HG02588 (cell line): Measurements from ENCODE around the gene NPEPPS.
"Not testable (repeated sequence)": the region's sequence is repeated elsewhere in the genome, so short reads cannot be mapped to it uniquely, and the experiment has no call there.

ENCODE experiments used
- ATAC-seq: cut with Tn5 transposase; IDR thresholded peaks from one replicate; pipeline ENCODE4 v1.9.1; 2021; ENCODE audit warnings: mild to moderate bottlenecking, moderate library complexity; ENCODE audit not compliant: unreplicated experiment

Gene NPEPPS, protein sequence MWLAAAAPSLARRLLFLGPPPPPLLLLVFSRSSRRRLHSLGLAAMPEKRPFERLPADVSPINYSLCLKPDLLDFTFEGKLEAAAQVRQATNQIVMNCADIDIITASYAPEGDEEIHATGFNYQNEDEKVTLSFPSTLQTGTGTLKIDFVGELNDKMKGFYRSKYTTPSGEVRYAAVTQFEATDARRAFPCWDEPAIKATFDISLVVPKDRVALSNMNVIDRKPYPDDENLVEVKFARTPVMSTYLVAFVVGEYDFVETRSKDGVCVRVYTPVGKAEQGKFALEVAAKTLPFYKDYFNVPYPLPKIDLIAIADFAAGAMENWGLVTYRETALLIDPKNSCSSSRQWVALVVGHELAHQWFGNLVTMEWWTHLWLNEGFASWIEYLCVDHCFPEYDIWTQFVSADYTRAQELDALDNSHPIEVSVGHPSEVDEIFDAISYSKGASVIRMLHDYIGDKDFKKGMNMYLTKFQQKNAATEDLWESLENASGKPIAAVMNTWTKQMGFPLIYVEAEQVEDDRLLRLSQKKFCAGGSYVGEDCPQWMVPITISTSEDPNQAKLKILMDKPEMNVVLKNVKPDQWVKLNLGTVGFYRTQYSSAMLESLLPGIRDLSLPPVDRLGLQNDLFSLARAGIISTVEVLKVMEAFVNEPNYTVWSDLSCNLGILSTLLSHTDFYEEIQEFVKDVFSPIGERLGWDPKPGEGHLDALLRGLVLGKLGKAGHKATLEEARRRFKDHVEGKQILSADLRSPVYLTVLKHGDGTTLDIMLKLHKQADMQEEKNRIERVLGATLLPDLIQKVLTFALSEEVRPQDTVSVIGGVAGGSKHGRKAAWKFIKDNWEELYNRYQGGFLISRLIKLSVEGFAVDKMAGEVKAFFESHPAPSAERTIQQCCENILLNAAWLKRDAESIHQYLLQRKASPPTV

GRCh38 chr17:47530557-47531232 lies at the start of gene NPEPPS:
Gene NPEPPS, plus strand, starts transcription at chr17:47531108. Its CDS starts 193 bp downstream, at chr17:47531301.
- peak; percentile 75 for ATAC-seq

- ATAC-seq = not testable (repeated sequence)
These were observed 39.1 kb upstream of the NPEPPS start for GRCh38 chr17:47491841-47492212.

DNA sequence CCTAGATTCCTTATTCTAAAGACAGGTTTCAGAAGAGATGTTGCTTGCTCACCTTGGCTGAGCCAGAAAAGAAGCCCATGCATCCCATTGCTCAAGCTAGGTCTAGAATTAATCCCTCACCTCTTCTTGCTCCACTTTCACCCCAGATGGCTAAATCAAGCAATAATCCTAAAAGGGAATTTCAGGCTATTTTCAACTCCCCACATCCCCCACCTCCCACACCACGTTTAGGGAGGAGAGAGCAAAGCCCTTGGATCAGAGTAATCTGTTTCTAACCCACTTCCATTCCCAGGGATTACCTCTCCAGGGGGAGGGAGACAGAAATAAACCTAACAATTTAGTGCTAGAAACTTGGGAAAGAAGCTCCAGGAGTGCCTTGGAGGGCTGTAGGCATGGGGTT lies 31.8 kb upstream of the NPEPPS start:
- ATAC-seq = not testable (repeated sequence)

GRCh38 chr17:47499494-47499893 lies 31.4 kb upstream of the NPEPPS start:
- not testable (repeated sequence) for ATAC-seq

- not testable (repeated sequence) for ATAC-seq
These were observed 30.3 kb upstream of the NPEPPS start for GRCh38 chr17:47500620-47501019.

GRCh38 chr17:47502122-47502731 lies 28.7 kb upstream of the NPEPPS start:
- not testable (repeated sequence) for ATAC-seq

GRCh38 chr17:47502776-47503455 lies 28.0 kb upstream of the NPEPPS start:
- not testable (repeated sequence) for ATAC-seq

- not testable (repeated sequence) for ATAC-seq
These were observed 19.2 kb upstream of the NPEPPS start for GRCh38 chr17:47511701-47512146.

GRCh38 chr17:47513301-47513700 lies 17.6 kb upstream of the NPEPPS start:
- ATAC-seq = not testable (repeated sequence)

GRCh38 chr17:47518880-47519279 lies 12.0 kb upstream of the NPEPPS start:
- ATAC-seq = not testable (repeated sequence)

DNA sequence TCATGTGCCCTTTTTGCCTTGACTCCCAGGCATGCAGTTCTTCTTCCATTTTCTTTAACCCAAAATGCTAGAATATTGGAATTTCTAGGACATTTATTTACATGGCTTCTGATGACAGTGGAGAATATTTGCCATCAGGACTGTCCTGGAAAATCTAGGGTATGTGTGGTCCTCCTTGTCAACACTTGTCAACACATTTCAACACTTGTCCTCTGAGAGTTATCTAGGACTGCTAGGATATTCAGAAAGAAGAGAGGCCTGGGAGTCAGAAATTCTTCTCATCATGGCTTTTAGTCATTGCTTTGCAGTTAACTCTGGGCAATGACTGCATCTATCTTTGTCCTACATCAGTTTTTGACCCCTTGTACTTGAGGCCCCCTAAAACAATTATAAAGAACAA lies 11.5 kb upstream of the NPEPPS start:
- not testable (repeated sequence) for ATAC-seq

- not testable (repeated sequence) for ATAC-seq
These were observed 10.6 kb upstream of the NPEPPS start for GRCh38 chr17:47520279-47520678.

- ATAC-seq = not testable (repeated sequence)
These were observed 9.5 kb upstream of the NPEPPS start for GRCh38 chr17:47521434-47521833.

DNA sequence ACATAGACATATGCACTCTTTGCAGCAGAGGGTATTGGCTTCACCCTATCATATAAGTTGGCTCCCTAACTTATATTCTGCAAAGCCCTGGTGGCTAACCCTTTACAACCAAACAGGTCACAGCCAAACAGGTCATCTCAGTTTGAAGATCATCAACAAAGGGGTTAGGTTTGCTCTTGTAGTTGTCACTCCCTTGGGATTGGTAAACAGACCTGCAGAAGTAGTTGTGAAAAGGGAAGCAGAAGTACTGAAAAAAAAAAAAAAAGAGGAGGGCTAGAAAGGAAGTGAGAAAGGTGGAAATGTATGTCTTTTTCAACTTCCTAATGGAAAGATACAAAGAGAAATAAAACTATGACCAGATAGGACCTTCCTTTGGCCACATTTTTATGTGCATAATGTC lies 8.6 kb upstream of the NPEPPS start:
- ATAC-seq = not testable (repeated sequence)

GRCh38 chr17:47531233-47531820 lies 419 bp downstream of the NPEPPS start:
- ATAC-seq = peak; percentile 25

DNA sequence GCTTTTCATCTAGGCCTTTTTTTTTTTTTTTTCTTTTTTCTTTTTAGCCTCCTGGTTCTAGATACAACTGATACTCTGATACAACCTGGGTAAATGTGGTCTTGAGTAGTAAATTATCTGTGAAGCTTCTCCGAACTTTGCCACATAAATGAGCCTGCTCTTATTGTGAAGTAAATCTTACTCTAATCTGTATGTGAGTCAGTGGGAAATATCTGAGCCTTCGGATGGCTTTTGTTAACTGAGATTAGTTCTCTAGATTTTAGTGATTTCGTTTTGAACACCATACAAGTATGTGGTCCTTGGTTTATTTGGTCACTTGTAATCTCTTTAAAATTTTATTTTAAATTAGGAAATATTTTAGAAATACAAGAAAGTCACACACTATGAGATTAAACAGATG lies 8.2 kb downstream of the NPEPPS start:
- ATAC-seq = not testable (repeated sequence)

DNA sequence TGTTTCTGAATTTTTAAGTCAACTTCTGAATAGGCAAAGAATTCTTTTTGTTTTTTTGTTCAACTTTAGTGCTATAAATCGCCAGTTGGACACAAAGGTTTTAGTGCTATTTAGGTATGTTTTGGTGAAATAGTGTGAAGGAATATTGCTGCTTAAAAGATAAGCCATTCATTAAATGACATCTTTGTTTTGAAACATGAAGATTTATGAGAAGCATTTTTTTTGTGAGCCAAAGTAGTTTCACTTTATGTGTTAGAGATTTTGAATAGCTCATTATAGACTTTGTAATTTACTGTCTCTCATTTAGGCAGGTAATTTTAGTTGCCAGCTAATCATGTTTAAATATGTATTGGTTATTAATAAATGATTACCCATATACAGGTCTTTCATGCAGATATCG lies 10.8 kb downstream of the NPEPPS start:
- ATAC-seq = not testable (repeated sequence)

DNA sequence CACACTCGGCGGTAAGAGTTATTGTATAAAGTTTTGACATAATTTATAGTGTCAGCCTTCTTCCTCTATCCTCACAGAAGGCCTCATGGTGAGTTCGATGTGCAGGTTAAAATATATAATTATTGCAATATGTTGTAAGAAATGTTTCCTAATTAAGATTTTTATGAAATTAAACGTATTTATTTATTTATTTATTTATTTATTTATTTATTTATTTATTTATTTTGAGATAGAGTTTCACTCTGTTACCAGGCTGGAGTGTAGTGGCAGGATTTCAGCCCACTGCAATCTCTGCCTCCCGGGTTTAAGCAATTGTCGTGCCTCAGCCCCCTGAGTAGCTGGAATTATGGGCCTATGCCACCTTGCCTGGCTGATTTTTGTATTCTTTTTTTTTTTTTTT lies 13.4 kb downstream of the NPEPPS start:
- not testable (repeated sequence) for ATAC-seq

DNA sequence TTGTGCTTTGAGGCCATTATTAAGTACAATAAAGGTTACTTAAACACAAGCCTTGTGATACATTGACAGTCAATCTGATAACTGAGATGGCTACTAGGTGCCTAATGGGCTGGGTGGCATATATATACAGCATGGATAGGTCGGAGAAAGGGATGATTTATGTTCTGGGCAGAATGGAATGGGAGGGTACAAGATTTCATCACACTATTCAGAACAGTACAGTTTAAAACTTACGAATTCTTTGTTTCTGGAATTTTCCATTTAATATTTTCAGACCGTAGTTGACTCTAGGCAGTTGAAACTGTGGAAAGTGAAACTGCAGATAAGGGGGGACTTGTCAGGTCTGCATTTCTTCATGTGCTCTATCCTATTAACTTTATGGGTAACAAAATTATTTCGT lies 23.8 kb downstream of the NPEPPS start:
- not testable (repeated sequence) for ATAC-seq
